HuH-7.5 (cell line): ENCODE measurements around the gene DLG5.

Experiments
- DNase-seq: peaks from one replicate; pipeline ENCODE4 v3.0.0; 2011; ENCODE audit warnings: low spot score

DLG5 gene

DNA sequence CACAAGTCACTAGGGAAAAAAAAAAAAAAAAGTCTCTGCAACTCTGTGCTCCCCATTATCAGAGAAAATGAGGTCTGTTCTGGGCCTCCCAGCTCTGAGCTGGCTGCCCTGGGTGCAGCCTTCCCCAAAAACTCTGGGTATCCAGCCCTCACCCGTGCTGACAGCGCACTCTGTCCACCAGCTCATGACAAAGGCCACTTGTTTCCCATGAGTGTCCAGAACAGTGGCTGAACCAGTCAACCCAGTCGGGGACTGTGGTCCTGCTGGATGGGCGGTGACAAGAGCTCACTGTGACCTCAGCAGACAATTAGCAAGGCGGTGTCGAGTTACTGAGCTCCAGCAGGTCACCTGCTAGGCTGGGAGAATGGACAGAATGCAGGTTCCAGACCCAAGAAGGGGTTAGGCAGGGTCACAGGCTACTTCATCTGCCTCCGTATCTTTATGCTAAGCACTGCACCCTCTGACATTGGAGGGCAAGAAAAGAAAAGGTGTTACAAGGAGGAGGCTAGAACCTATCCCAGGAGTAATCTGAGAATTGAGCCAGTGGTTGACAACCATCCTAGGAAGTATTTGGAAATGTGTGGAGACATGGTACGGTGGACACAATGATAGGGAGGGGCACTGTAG lies 37.2 kb downstream of the DLG5 start:
- peak; percentile 61 for DNase-seq

- DNase-seq, result no peak
Measured at GRCh38 chr10:77888356-77888703, 38.2 kb downstream of the DLG5 start.

DNA sequence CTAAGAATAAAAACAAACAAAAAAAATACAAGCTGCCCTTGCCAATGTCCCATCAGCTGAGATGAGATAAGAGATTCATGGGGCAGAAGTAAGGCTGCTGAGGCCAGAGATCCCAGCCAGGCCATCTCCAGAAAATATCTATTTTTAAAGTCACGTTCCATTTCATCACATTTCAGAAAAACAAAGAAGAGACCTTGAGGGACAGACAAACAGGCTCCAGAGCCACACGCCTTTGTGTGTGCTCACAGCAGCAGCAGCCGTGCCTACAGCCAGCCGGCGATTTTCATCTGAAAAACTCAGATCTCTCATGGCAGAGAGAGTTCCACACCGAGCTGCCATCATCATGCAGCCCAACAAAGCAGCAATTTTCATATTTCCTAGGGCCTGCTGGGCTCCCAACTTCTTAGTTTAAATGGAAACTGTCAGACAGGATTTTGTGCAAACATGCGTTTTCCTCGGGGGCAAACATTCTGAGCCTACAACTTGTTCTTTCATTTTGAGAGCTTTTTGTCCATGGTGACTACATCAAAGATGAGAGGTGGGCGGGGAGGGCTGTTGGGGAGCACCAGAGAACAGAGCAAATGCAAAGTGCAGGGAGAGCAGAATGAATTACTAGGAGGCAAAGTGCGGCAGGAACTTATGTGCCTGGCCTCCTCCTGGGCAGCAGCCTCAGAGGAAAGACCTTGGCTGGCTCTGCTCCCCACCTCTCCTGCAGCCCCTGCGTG lies 38.8 kb downstream of the DLG5 start:
- DNase-seq, result no peak

DNA sequence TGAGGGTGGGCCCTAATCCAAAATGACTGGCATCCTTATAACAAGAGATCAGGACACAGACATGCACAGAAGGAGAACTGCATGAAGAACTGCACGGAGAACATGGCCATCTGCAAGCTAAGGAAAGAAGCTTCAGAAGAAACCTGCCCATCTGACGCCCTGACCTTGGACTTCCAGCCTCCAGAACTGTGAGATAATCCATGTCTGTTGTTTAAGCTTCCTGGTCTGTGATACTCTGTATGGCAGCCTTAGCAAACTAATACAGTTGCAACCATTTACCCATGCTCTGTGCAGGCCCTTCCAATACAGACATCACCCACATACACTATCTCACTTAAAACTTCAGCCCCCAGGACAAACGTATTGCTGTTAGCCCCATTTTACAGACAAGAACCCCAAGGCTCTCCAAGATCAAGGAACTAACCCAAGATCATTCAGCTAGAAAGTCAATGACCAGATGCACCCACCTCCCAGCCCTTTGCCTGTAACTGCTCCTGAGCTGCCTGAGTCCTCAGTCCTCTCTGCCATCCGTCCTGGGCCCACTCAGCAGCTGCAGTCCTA lies 39.7 kb downstream of the DLG5 start:
- no peak for DNase-seq

DNA sequence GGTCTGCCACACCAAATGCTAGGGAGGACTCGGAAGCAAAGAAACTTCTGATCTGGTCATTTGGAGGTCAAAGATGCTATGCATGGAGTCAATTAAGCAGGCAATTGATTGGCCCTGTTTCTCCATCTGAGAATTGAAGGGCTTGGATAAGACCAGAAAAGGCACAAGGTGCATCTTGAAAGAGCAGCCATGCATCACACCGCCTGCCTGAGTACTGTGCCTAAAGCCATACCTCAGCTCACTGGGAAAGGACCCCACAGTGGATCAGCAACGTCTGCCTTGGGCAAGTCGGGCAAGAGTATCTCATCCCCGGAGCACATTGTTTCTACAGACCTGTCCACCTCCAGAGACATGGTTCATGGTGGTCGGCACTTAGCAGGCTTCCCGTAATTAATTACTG lies 42.4 kb downstream of the DLG5 start:
- no peak for DNase-seq

GRCh38 chr10:77881636-77882035 lies 44.9 kb downstream of the DLG5 start:
- DNase-seq, result no peak

GRCh38 chr10:77881222-77881621 lies 45.3 kb downstream of the DLG5 start:
- DNase-seq, result no peak

GRCh38 chr10:77879710-77880109 lies 46.8 kb downstream of the DLG5 start:
- no peak for DNase-seq

- DNase-seq, result no peak
Measured at GRCh38 chr10:77879065-77879464, 47.5 kb downstream of the DLG5 start.

- no peak for DNase-seq
Measured at GRCh38 chr10:77877441-77878344, 48.9 kb downstream of the DLG5 start.

DNA sequence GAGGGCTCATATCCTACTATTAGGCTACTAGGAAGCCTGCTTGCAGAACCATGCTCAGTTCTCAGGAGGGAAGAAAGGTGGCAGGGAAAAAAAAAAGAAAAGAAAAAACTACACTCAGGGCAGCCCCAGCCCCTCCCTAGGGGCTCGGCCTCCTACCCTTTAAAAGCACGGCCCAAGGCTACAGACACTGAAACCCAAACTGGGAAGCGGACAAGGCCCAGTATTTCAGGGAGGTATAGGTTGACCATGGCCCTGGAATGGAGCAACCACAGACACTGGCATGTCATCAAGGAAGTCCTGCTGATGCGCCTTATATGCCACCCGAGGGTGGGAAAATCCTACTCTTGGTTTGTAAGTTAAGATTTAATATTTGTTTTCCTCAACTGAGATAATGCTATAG lies 50.8 kb downstream of the DLG5 start:
- no peak for DNase-seq

GRCh38 chr10:77874872-77875271 lies 51.7 kb downstream of the DLG5 start:
- DNase-seq, result no peak

DNA sequence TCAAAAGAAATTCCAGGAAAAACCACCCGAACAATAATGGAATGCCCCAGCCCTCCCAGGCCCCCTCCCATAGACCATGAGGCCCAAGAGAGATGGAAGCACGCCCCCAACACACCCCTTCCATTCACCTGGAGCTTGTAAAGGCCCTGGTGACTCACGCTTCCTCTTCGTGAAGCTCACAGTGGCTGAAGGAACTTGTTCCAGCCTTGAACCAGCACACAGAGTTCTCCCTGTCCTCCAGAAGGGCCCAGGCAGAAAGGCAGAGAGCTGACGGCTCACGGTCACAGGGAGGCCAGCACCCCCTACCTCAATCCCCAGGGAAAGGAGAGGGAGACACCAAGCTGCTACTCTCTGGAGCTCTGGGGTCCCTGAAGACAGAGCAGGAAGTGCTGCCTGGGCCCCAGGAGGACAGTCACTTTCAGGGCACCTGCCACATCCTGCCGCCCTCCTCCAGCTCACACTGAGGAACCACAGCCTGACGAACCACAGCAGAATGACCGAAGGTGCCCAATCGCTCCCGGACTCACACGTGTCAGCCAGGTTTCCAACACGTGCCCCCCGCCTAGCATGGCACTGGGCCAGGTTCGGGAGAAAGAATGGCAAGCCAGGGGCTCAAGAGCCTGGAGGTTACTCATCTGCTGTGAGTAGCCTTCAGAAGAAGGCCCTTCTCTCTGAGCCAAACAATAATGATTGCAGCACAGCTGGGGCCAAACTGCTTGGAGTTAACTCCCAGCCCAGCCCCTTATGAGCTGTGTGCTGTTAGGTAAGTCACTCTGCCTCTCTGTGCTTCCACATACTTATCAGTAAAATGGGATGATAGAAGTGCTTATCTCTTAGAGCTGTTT lies 52.8 kb downstream of the DLG5 start:
- no peak for DNase-seq

GRCh38 chr10:77872947-77873535 lies 53.5 kb downstream of the DLG5 start:
- no peak for DNase-seq

DNA sequence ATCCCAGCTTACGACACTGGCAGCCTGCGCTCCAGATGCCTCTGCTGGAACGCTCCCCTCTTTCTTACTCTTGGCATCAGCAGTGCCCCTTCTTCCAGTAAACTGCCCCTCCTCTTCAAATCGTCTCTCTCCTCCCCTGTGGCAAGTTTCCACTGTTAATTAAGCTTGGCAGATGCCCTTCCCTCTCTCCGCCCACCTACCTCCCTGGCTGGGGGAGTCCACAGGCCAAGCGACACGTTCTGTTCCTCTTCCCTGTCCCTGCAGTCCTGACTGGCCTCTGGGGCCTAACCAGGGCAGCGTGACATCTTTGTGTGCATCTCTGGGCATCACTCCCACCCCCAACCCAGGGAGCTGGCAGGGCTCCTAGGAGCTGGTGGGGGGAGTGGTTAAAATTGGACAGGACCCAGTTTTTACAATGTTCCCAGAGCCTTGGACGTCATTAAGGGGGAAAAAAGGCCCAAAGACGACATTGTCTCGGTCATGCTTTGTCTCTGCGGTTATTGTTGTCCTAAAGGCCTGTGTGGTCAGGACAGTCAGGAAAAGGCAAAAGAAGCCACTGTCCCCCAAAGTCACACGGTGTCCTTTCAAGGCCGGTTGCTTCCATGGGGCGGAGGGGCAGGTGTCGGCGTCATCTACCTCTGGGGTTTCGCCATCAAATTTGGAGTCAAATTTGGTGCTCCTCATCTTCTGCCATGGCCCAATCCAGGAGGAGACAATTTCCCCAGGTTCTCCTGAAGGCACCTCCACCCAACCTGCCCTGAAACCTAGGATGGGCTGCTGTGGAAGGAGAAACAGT lies 54.2 kb downstream of the DLG5 start:
- DNase-seq, result no peak

DNA sequence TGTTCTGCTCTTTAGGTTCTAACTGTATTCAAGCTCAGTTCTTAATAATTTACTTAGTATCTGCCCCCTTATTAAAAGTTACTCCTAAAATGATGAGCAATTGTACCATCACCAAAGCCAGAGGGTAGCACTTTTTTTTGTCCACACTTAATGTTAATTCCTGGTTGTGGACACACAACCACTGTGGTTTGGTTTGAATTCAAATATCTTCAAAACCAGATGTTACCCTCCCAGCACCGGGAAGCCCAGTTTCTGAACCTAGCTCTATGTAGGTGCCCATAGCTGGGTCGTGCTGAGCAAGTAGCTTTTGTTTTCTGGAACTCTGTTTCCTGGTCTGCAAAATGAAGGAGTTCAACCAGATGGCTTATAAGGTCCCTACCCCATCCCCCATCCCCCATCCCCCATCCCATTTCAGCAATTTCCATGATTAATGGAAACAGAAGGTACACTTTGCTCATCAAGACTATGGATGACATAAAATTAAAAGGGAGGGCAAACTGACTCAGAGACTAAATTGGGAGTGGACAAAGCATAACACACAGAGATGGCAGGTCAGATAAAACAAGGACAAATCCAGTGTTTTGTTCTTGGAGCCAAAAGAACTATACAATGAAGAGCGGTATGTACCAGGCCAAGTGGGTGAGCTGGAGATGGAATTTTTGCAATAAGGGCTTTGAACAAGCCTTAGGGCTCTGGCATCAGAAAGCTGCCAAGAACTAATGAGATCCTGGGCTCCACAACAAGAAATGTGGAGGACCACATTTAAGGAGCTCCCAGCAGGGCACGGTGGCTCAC lies 56.7 kb downstream of the DLG5 start:
- no peak for DNase-seq

GRCh38 chr10:77868523-77868922 lies 58.0 kb downstream of the DLG5 start:
- DNase-seq, result no peak

GRCh38 chr10:77867124-77867719 lies 59.3 kb downstream of the DLG5 start:
- DNase-seq, result no peak

DNA sequence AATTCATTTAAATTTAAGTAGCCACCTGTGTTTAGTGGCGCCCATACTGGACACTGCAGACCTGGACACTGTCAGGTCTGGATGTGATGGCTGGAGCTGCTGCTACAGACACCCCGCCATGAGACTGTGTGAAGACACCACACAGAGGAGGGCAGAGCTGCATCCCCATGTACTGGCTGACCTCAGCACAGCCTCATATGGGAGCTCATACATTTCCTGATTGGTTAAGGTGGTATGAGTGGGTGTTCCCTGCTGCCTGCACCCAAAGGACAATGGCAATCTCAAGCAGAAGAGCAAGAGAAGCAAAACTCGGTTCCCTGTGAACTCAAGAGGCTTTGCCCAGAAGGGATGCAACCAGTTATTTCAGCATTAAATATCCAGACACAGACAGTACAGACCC lies 60.0 kb downstream of the DLG5 start:
- no peak for DNase-seq
